K562 (cell line): ENCODE data around the gene CTIF. TPM values are rescaled to one million over a fixed set of nuclear protein-coding genes. Genes with fewer than 3 reads are reported as not detected.
A peak's percentile ranks its signal among the peaks of the same experiment; 100 is the strongest.

Source experiments
- BCOR ChIP-seq: fragments of 450-650 bp; IDR thresholded peaks from 2 replicates; pipeline ENCODE4 v1.6.1; 2016
- E2F3 ChIP-seq: fragments of 250-450 bp; sonication (Bioruptor Pico); IDR thresholded peaks from 2 replicates; pipeline ENCODE4 v1.4.0; 2020; ENCODE audit warnings: mild to moderate bottlenecking
- GABPB2 ChIP-seq: fragments of 250-450 bp; sonication (Bioruptor Pico); conservative IDR thresholded peaks from 2 replicates; pipeline ENCODE4 v1.5.1; 2021; ENCODE audit warnings: mild to moderate bottlenecking
- MCM3 ChIP-seq: fragments of 450-650 bp; IDR thresholded peaks from 2 replicates; pipeline ENCODE4 v1.6.1; 2016
- POU5F1 ChIP-seq: fragments of 150-350 bp; IDR thresholded peaks from 2 replicates; pipeline ENCODE4 v1.6.1; 2014; ENCODE audit warnings: borderline replicate concordance, low read length, low read depth, mild to moderate bottlenecking; ENCODE audit not compliant: partially characterized antibody
- RBM17 ChIP-seq: fragments of 200-400 bp; formaldehyde crosslinking; IDR thresholded peaks from 2 replicates; pipeline ENCODE4 v1.6.1; 2017; ENCODE audit warnings: low read depth, mild to moderate bottlenecking, low read length, borderline replicate concordance
- SRSF7 ChIP-seq: fragments of 200-400 bp; formaldehyde crosslinking; optimal IDR thresholded peaks from 2 replicates; pipeline ENCODE3; 2017; ENCODE audit warnings: mild to moderate bottlenecking, low read depth, low read length
- THAP7 ChIP-seq: fragments of 250-450 bp; sonication (Bioruptor Pico); IDR thresholded peaks from 2 replicates; pipeline ENCODE4 v1.5.0; 2021
- THRA ChIP-seq: fragments of 450-650 bp; IDR thresholded peaks from 2 replicates; pipeline ENCODE4 v1.6.1; 2017; ENCODE audit warnings: mild to moderate bottlenecking, moderate library complexity
- ZBED1 ChIP-seq: IDR thresholded peaks from 2 replicates; pipeline ENCODE4 v1.6.1; 2014
- ZBTB2 ChIP-seq: fragments of 450-650 bp; IDR thresholded peaks from 2 replicates; pipeline ENCODE4 v1.6.1; 2016; ENCODE audit warnings: antibody characterized with exemption
- ZBTB7A ChIP-seq: IDR thresholded peaks from 2 replicates; pipeline ENCODE4 v1.6.1; 2011; ENCODE audit warnings: low read depth, mild to moderate bottlenecking, low read length, moderate library complexity, borderline replicate concordance; ENCODE audit not compliant: control insufficient read depth
- ZNF133 ChIP-seq: fragments of 250-450 bp; sonication (Bioruptor Pico); IDR thresholded peaks from 2 replicates; pipeline ENCODE4 v1.4.0; 2020; ENCODE audit warnings: mild to moderate bottlenecking
- ZNF384 ChIP-seq: IDR thresholded peaks from 2 replicates; pipeline ENCODE4 v1.6.1; 2012; ENCODE audit warnings: low read depth, low read length, improper control_type of control experiment
- ZNF551 ChIP-seq: fragments of 250-450 bp; sonication (Bioruptor Pico); IDR thresholded peaks from 2 replicates; pipeline ENCODE4 v1.5.0; 2021; ENCODE audit warnings: mild to moderate bottlenecking, moderate library complexity
- ZNF77 ChIP-seq: fragments of 250-450 bp; sonication (Bioruptor Pico); IDR thresholded peaks from 2 replicates; pipeline ENCODE4 v1.5.0; 2020
- polyA plus RNA-seq, 8 experiments: library from polyadenylated mRNA; depleted of rRNA in 4 of 8; stranded (reverse) in 5 of 8; unstranded in 3 of 8; fragments of >200 nt; fragmentation: Nextera tagmentation in 2 of 8; fragmentation: Illumina TruSeq in 1 of 8; extraction: Ambion mirVana in 2 of 8; extraction: Trizol in 1 of 8; gene quantifications; 2 replicates each; pipeline versions ENCODE4 v1.2.1 to v1.2.3, GENCODE V29; 2011 to 2014; ENCODE audit warnings: inconsistent platforms in 1 of 8, missing spikeins in 1 of 8
- total RNA-seq, 7 experiments: library from RNA; depleted of rRNA in 6 of 7; stranded (reverse); fragments of >200 nt in 6 of 7; fragmentation: Illumina TruSeq in 2 of 7; extraction: Trizol in 2 of 7; gene quantifications; 2 replicates each; pipeline versions ENCODE4 v1.2.1 to v1.2.3, GENCODE V29; 2011 to 2021; ENCODE audit warnings: low replicate concordance in 1 of 7
- TF ChIP-seq, protein P1 (sequence below): fragments of 200-800 bp; sonication (Bioruptor generic); IDR thresholded peaks from 2 replicates; pipeline ENCODE4 v1.6.1; 2017; ENCODE audit warnings: missing genetic modification characterization, missing compliant biosample characterization
- TF ChIP-seq, protein P2 (sequence below): sonication (generic); formaldehyde crosslinking; IDR thresholded peaks from 2 replicates; pipeline ENCODE4 v1.9.0; 2022; ENCODE audit warnings: mild to moderate bottlenecking, missing genetic modification reagents
- TF ChIP-seq, protein P3 (sequence below): fragments of 250-450 bp; sonication (Bioruptor Pico); IDR thresholded peaks from 2 replicates; pipeline ENCODE4 v1.4.0; 2020; ENCODE audit warnings: mild to moderate bottlenecking, moderate library complexity

CTIF gene
- total and polyA plus RNA-seq, 9 of the 15 experiments (the other 6 are each of a cell fraction or from before 2014, with no cell fraction given) = 0.17 to 11.5 (median 2.2) TPM

DNA sequence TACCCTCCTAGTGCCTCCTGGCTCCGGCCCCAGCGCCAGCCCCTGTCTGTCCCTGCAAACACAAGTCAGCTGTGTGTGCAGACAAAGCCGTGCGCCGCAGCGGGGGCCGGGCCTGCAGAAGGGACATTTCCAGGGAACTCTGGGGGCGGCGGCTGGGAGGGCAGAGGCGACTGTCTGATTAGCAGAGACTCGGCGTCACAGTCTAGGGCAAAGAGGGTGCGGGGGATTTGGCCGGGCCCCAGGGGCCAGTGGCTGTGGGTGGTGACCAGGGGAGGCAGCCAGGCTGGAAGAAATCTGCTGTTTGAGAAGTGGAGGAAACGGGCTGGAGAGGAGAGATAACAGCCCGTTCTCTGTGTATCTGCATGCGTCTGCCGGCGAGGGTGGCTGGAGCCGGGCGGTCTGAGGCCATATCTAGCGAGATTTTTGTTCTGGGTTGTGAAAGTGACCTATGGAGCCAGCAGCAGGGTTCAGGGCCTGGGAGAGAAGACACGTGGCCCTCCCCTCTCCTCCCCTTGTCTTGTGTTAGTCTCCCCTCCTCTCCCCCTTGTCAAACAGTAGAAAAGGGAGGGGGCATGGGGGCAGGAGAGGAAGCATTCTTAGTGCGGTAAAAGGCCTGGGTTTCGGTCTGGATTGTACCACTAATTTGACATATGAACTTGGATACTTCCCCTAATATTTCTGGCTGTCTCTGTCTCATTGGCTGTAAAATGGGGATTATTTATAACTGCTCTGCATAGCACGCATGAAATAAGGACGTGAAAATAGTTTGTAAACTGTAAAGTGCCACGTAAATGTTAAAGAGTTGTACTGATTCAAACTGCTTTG lies 242.5 kb downstream of the CTIF start (continued):
- TF ChIP-seq, protein P1, sequence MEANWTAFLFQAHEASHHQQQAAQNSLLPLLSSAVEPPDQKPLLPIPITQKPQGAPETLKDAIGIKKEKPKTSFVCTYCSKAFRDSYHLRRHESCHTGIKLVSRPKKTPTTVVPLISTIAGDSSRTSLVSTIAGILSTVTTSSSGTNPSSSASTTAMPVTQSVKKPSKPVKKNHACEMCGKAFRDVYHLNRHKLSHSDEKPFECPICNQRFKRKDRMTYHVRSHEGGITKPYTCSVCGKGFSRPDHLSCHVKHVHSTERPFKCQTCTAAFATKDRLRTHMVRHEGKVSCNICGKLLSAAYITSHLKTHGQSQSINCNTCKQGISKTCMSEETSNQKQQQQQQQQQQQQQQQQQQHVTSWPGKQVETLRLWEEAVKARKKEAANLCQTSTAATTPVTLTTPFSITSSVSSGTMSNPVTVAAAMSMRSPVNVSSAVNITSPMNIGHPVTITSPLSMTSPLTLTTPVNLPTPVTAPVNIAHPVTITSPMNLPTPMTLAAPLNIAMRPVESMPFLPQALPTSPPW (CRISPR knock-in tag) = peak; percentile 97
- TF ChIP-seq GABPB2 (CRISPR knock-in tag) (no peak), ZNF551 (CRISPR knock-in tag) (no peak), ZBTB2 (peak; percentile 48; the same call in 1 of the 2 replicates), MCM3 (no peak), SRSF7 (no peak), THRA (no peak), ZNF133 (no peak), POU5F1 (no peak), ZNF384 (no peak), ZBED1 (peak; percentile 57; the same call in 1 of the 2 replicates), RBM17 (no peak), ZNF77 (CRISPR knock-in tag) (no peak), BCOR (peak; percentile 90), ZBTB7A (0 out of 2 replicates have a peak, but pooled peaks have one; percentile 67), E2F3 (no peak), THAP7 (CRISPR knock-in tag) (no peak)
- TF ChIP-seq, protein P2, sequence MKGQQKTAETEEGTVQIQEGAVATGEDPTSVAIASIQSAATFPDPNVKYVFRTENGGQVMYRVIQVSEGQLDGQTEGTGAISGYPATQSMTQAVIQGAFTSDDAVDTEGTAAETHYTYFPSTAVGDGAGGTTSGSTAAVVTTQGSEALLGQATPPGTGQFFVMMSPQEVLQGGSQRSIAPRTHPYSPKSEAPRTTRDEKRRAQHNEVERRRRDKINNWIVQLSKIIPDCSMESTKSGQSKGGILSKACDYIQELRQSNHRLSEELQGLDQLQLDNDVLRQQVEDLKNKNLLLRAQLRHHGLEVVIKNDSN (CRISPR knock-in tag) = peak; percentile 68
- TF ChIP-seq, protein P3, sequence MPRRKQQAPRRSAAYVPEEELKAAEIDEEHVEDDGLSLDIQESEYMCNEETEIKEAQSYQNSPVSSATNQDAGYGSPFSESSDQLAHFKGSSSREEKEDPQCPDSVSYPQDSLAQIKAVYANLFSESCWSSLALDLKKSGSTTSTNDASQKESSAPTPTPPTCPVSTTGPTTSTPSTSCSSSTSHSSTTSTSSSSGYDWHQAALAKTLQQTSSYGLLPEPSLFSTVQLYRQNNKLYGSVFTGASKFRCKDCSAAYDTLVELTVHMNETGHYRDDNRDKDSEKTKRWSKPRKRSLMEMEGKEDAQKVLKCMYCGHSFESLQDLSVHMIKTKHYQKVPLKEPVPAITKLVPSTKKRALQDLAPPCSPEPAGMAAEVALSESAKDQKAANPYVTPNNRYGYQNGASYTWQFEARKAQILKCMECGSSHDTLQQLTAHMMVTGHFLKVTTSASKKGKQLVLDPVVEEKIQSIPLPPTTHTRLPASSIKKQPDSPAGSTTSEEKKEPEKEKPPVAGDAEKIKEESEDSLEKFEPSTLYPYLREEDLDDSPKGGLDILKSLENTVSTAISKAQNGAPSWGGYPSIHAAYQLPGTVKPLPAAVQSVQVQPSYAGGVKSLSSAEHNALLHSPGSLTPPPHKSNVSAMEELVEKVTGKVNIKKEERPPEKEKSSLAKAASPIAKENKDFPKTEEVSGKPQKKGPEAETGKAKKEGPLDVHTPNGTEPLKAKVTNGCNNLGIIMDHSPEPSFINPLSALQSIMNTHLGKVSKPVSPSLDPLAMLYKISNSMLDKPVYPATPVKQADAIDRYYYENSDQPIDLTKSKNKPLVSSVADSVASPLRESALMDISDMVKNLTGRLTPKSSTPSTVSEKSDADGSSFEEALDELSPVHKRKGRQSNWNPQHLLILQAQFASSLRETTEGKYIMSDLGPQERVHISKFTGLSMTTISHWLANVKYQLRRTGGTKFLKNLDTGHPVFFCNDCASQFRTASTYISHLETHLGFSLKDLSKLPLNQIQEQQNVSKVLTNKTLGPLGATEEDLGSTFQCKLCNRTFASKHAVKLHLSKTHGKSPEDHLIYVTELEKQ (CRISPR knock-in tag) = no peak
